Ecto neural progenitor cell (in vitro differentiated cells): ENCODE measurements around the gene PEX6.

Source experiments
- DNase-seq: peaks from one replicate; pipeline ENCODE4 v3.0.0-alpha.2; 2018; ENCODE audit warnings: low spot score

PEX6 gene, protein sequence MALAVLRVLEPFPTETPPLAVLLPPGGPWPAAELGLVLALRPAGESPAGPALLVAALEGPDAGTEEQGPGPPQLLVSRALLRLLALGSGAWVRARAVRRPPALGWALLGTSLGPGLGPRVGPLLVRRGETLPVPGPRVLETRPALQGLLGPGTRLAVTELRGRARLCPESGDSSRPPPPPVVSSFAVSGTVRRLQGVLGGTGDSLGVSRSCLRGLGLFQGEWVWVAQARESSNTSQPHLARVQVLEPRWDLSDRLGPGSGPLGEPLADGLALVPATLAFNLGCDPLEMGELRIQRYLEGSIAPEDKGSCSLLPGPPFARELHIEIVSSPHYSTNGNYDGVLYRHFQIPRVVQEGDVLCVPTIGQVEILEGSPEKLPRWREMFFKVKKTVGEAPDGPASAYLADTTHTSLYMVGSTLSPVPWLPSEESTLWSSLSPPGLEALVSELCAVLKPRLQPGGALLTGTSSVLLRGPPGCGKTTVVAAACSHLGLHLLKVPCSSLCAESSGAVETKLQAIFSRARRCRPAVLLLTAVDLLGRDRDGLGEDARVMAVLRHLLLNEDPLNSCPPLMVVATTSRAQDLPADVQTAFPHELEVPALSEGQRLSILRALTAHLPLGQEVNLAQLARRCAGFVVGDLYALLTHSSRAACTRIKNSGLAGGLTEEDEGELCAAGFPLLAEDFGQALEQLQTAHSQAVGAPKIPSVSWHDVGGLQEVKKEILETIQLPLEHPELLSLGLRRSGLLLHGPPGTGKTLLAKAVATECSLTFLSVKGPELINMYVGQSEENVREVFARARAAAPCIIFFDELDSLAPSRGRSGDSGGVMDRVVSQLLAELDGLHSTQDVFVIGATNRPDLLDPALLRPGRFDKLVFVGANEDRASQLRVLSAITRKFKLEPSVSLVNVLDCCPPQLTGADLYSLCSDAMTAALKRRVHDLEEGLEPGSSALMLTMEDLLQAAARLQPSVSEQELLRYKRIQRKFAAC

DNA sequence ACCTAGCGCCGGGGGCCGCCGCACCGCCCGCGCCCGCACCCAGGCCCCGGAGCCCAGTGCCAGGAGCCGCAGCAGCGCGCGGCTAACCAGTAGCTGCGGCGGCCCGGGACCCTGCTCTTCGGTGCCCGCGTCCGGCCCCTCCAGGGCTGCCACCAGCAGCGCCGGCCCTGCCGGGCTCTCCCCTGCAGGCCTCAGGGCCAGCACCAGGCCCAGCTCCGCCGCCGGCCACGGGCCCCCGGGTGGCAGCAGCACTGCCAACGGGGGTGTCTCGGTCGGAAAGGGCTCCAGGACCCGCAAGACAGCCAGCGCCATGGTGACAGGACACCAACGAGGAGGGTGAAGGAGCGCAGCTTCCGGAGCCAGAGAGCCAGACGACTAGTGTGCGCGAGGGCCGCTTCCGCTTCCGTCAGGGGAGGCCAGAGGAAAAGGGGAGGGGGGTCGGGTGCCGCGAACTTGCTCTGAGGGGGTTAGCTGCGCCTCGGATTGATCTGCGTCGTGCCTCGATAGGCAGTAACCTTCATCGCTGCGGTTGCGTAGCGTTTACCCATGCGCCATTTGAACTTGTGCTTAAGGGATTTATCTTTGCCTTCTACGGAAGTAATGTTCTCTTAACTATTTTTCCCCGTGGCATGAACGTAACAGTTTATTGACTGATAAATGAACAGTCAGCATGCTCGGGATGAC lies at the start of gene PEX6:
Gene PEX6 (minus strand): TSS at position 343 of the 684 bp plus-strand sequence. CDS start 31 bp downstream, at position 312.
- DNase-seq = peak; percentile 92

DNA sequence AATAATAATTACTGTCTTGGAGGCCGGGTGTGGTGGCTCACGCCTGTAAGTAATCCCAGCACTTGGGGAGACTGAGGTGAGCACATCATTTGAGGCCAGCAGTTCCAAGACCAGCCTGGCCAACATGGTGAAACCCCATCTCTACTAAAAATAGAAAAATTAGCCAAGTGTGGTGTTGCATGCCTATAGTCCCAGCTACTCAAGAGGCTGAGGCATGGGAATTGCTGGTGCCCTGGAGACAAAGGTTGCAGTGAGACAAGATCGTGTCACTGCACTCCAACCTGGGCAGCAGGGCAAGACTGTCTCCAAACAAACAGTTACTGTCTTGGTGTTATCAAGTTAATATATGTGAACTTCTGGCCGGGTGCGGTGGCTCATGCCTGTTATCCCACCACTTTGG lies 47.4 kb upstream of the PEX6 start:
- DNase-seq = no peak

DNA sequence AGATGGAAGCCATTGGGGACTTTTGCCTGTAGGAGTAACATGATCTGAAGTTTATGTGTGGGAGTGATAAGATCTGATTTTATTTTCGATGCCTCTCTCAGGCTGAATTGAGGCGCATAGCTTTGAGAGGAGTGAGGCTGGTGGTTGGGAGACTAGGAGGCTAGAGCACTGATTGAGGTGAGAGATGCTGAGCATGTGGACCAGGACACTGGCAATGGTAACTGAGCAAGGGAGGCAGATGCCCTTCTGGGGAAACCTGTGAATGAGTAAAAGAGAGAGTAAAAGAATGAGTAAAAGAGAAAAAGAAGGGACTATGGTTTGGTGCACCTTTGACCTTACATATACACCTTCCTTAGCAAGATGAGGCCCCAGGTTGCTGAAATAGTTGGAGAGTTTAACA lies 45.5 kb upstream of the PEX6 start:
- DNase-seq = no peak

DNA sequence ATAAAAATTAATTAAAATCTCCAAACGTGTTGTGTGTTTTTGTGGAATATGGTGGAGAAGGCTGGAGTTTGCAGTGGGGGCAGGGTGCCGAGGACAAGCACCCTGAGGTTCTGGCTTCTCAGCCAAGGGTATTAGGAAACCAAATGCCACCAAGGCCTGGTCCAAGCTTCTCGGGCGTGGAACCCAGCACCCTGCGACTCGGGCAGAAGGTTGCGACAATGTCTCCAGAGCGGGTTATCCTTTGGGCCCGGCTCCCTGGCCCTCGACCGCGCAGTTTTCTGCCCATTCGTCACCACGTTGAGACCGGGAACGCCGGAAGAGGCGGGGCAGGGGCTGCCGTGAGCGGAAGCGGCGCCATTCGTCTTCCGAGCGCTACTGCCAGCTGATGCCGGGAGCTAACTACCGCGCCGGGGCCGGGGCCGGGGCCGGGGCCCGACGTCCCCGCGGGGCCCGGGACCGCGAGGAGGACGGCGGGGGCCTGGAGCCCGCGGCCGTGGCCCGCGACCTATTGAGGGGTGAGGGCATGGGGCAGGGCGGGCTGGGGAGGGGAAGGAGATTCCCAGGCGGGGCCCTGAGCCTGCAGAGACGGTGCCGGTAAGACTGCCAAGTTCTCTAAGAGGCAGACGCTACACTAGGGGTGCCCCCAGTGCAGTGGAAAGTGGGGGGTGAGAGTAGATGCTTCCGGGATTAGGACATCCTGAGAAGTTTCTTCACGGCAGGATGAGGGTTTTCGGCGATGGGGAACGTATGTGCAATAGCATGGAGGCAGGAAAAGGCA lies 42.5 kb upstream of the PEX6 start, which contains the start of gene RRP36:
Gene RRP36 (plus strand): TSS at position 354 of the 778 bp plus-strand sequence. CDS start 32 bp downstream, at position 386.
- peak; percentile 86 for DNase-seq

DNA sequence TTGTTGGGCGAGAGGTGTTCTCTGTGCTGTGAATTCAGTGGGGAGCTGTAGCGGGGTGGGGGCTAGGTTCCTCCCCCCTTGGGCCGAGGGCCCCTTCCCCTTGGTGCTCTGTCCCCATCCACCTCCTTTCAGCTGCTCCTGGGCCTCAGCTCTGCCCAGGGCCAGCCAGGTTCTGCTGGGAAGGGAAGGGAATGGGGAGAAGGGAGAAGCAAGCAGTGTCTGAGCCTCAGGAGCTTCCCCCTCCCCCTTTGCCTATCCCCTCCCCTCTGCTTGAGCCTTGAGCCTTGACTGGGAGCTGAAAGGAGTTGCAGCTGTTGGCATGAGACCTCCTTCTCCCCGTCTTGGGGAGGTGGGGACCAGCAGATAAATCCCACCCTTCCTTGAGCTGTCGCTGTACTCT lies 41.9 kb upstream of the PEX6 start:
- no peak for DNase-seq

DNA sequence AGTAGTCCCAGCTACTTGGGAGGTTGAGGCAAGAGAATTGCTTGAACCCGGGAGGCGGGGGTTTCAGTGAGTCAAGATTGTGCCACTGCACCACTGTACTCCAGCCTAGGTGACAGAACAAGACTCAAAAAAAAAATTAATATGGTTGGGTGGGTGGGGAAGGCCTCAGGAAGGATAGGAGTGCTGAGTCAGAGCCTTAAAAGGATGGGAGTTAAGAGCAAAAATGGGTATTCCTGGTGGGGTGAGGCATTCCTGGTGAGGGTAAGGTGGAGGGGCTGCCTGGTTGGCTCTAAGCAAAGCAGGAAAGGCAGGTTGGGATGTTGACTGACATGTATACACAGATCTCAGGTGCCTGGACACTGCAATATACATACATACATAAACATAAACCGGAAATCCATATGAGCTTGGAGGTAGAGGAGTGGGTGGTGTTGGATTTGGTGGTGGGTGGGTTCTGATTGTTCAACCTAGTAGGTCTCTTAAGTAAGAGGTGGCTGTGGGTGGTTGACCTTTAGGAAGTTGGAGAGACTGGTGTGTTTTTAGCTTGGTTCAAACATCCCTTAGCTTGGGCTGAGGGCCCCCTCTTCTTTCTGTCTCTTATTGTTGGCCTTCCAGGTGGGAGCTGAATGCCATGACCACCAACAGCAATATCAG lies 41.2 kb upstream of the PEX6 start:
- no peak for DNase-seq

DNA sequence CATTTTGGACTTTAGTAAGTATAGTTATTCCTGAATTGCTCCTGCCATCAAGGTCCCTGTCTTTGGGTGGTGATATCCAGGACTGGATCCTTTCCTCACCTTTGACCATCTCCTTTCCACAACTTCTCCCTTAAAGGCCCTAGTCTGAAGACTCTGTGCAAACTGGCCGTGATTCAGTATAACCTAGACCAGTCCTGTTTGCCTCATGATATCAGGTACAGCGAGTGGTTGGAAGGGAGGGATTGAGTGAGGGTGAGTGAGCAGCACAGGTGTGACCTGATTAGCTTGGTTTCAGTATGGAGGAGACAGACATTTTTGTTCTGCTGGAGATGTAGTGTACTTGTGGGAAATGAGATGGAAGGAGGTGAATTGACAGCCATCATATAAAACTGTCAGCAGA lies 40.2 kb upstream of the PEX6 start:
- no peak for DNase-seq

DNA sequence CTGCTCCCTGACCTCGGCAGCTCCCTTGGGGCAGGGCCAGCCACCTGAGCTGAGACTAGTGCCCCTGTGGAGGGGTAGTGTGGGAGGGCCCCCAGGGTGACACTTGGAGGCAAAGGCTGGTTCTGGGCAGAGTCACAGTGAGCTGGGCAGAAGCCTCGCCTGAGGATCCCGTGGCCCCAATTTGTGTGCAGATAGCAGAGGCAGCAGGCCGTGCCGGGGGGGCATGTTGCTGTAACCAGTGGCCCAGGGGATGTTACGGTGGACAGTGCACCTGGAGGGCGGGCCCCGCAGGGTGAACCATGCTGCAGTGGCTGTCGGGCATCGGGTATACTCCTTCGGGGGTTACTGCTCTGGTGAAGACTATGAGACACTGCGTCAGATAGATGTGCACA lies 38.0 kb upstream of the PEX6 start:
- DNase-seq = no peak

DNA sequence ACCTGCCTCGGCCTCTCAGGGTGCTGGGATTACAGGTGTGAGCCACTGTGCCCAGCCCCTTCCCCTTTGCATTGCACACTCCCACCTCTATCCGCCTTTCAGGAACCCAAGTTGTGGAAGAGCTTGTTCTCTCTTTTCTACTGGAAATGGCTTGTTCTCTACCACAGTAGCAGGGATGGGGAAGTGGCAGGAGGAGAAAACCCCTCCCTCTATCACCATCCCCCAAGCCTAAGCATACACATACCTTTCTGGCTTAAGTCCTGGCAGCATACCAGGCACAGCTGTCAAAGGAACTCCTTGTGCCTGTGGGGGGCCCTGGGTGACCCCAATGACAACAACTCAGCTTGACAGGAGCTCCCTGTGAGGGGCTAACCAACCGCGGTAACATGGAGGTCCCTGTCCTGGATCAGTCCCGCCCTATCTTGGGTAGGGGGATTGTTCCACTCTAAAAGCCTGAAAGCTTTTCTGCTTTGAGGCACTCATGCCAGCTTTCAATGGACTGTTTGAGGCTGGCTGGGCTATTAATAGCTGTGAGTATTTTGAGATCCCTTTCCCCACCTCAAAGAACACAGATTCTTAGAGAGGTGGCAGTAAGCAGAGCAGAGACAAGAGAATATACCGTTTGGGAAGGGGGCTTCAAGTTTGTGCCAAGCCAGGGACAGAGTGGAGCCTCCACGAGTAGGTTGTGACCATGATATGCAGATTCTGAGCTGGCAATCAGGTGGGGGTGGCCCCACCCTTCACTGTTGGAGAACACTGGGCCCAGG lies 37.4 kb upstream of the PEX6 start:
- DNase-seq = no peak

DNA sequence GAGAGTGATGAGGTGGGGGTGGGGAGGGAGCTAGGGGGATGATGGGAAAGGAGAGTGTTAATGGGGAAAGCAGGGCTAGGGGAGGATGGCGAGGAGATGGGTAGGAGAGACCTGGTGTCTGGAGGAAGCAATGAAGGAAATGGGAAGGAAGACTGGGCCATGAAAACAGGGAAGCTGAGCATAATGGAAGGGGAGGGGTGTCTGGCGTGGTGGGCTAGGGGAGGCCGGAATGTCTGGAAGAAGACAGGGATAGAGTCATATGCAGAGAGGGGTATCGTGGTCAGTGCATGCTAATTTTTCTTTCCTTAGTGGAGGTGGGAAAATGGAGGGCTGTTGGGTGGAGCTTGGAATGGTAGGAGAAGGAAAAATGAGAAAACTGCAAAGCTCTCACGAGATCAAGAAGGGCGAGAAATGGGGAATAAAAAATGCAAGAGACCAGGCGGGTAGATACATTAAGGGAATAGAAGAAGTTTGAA lies 35.5 kb upstream of the PEX6 start:
- DNase-seq = no peak

DNA sequence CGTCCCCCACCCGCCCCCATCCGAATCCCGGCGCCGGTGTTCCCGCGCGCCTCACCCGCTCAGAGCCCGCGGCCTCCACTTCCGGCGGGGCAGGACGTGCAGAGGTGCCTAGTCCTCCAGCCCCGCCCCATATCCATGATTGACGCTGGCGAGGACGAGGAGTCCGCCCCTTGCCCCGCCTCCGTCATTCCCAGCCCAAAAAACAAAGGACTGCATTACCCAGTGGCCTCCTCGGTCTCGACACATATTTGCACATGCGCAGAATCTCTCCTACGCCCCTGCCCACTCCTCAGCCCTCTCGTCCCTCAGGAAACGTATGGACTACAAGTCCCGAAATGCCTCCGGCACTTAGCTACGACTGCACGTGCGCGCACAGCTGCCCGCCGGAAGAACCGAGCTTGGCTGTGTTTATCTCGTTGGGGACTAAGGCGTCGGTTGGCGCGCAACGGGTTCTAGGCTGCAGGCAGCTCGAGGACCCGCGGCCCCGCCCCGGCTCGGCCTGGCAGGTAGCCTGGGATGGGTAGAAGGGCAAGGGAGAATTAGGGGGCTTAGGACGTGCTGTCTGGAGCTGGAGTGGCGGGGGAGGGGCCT lies 35.0 kb upstream of the PEX6 start, which contains the start of the genes KLHDC3 and MEA1:
Gene KLHDC3 (plus strand): TSS at position 407 of the 591 bp plus-strand sequence. CDS start 2,944 bp downstream, outside the sequence.
Gene MEA1 (minus strand): TSS at position 104 of the 591 bp plus-strand sequence. CDS start 133 bp downstream, outside the sequence.
- peak; percentile 99 for DNase-seq

DNA sequence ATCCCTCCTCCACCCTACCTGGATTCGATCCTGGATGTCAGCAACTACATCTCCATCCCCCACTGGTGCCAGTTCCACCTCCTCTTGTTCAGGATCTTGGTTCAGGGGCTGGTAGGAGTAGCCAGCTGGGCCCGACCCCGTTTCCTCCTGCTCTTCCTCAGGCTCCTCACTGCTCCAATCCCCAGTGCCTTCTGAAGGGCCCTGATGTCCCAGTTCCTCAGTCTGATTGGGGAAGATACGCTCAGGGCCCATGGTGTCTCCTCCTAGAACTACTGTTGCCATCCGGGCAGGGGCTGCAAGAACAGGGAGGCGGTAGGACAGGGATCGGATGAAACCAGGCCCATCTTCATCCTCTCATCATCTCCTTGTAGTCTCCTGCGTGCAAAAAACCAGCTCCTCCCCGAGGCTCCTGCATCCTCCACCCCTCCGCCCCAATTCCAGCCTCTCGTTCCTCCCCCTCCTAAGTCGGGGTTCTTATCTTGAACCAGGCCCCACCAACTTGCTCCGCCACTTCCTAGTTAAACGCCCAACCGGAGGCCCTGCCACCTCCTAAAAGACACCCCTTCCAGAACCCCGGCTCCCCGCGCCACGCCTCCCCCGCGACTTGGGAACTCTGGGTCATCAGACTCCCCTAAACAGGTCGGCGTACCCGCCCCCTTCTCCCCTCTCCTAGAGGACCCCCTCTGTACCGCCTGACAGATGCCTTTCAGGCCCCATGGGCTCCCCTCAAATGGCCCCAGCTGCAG lies 34.3 kb upstream of the PEX6 start:
- DNase-seq = no peak

DNA sequence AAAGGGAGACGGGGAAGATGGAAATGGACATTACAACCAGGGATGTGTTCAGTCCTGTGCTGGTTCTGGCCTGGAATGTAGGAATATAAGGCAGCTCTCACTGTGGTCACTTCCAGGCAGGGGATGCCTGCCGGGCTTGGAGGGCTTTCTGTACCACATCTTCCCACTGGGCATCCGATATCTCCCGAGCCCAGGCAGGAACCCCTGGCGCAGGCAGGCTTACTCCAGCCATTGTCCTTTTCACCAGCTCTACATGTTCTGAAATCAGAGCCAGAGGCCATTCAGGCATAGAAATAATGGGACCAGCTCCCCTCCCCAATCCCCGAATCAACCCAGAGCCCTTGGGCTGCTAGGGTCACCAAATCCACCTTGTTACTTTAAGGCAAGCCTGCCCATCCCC lies 33.4 kb upstream of the PEX6 start:
- DNase-seq = no peak

DNA sequence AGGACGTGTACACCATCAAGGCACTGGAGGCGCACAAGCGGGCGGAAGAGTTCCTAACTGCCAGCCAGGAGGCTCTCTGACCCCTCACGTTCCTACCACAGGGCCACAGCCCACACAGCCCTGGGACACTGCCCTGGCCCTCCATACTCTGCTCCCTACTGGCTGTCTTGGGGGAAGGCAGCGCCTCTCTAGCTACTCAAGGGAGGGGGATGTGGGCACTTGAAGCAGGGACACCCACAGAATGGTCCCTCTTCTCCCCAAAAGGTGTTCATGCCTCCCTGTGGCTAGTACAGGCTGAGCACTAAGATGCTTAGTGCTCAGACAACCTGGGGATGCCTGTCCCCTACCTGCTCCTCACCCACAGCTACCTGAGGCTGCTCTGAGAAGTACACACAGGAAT lies 32.2 kb upstream of the PEX6 start:
- DNase-seq = no peak

DNA sequence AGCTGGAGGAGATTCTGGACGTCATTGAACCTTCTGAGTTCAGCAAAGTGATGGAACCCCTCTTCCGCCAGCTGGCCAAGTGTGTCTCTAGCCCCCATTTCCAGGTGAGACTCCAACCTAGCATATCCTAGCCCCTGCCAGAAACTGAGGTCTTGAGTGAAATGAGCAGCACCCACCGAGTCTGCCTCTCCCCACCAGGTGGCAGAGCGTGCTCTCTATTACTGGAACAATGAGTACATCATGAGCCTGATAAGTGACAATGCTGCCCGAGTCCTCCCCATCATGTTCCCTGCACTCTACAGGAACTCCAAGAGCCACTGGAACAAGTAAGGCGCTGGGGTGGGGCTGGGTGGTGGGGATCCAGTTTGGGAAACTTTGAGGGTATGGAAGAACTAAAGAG lies 30.1 kb upstream of the PEX6 start:
- no peak for DNase-seq

DNA sequence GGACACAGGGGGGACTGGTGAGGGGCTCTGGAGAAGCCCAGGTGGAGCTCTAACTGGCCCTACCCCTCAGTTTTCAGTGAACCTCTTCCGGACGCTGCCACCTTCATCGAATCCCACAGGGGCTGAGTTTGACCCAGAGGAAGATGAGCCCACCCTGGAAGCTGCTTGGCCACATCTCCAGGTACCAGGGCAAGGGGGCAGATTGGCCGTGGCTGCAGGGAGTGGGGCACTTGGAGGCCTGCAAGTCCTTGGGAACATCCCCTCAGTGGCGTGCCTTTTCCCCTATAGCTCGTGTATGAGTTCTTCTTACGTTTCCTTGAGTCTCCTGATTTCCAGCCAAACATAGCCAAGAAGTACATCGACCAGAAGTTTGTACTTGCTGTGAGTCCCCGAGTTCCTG lies 28.1 kb upstream of the PEX6 start:
- no peak for DNase-seq

DNA sequence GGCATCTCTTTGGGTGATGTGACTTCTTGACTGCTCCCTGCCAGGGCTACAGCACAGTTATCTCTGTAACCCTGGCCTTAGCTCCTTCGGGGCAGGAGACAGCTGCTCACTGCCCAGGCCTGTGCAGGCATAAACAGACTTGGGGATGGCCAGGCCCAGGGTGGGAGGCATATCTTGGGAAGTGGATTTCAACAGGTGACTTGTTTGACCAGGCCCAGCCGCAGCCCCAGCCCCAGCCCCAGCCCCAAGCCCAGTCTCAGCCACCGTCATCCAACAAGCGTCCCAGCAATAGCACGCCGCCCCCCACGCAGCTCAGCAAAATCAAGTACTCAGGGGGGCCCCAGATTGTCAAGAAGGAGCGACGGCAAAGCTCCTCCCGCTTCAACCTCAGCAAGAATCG lies 27.3 kb upstream of the PEX6 start:
- DNase-seq = no peak

DNA sequence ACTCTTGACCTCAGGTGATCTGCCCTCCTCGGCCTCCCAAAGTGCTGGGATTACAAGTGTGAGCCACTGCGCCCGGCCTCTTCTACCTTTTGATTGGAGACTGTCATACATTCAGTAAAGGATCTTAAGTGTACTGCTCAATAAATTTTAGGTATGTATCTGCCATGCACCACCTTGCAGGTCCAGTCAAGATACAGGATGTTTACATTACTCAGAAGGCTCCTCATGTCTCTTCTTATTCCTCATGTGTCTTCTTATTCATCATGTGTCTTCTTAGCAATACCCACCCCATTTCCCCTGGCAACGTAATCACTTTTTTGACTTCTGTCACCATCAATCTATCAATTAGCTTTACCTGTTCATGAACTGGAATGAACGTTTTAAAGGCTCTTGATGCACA lies 26.9 kb upstream of the PEX6 start:
- DNase-seq = no peak

DNA sequence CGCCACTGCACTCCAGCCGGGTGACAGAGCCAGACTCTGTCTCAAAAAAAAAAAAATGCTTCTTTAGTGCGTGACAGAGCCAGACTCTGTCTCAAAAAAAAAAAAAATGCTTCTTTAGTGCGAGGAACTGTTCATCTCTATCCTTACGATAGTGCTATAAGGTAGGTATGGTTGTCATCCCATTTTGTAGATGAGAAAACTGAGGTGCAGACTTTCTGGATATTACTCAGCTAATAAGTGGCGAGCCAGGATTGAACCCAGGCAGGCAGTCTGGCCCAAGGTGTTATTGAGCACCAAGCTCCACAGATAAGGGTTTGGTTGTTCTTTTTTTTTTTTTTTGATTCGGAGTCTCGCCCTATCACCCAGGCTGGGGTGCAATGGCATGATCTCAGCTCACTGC lies 22.9 kb upstream of the PEX6 start:
- no peak for DNase-seq
